HEK293 (cell line): ENCODE data around the gene HCFC1.

Experiments
- CTCF ChIA-PET: fragments of 350-600 bp; formaldehyde crosslinking; extraction: SDS; loops from one replicate; lab custom pipeline; 2021; ENCODE audit warnings: antibody characterized with exemption; lab: Yijun Ruan, JAX
- POLR2A ChIA-PET: fragments of 300-600 bp; formaldehyde crosslinking; extraction: SDS; loops from one replicate; lab custom pipeline; 2020; ENCODE audit warnings: antibody characterized with exemption, inconsistent platforms; lab: Yijun Ruan, JAX
- H3K27ac ChIP-seq: fragments of 200-500 bp; sonication (Bioruptor generic); 2 replicates; pipeline ENCODE4 v1.5.1; 2014; ENCODE audit warnings: low read depth, low read length, control low read depth, inconsistent platforms; ENCODE audit errors: extremely low read depth
- H3K36me3 ChIP-seq, 2 experiments: fragments of 200-500 bp in 1 of 2; sonication (Bioruptor generic) in 1 of 2; 1 replicate in 1 of 2; 2 replicates in 1 of 2; pipeline ENCODE4 v1.5.1; 2014 to 2017; ENCODE audit warnings: inconsistent platforms in 2 of 2, low read length in 2 of 2; ENCODE audit not compliant: control insufficient read depth in 2 of 2, insufficient read depth in 1 of 2
- H3K4me1 ChIP-seq: fragments of 200-500 bp; sonication (Bioruptor generic); 2 replicates; pipeline ENCODE4 v1.5.1; 2014; ENCODE audit warnings: mild to moderate bottlenecking, low read length, inconsistent platforms; ENCODE audit not compliant: control insufficient read depth, insufficient read depth
- H3K4me3 ChIP-seq: 2 replicates; pipeline ENCODE4 v1.5.1; 2011; ENCODE audit warnings: low read depth, mild to moderate bottlenecking, control low read depth, low read length, moderate library complexity
- H3K9me3 ChIP-seq: fragments of 200-500 bp; sonication (Bioruptor generic); 2 replicates; pipeline ENCODE4 v1.5.1; 2014; ENCODE audit warnings: low read depth, low read length, inconsistent platforms; ENCODE audit not compliant: control insufficient read depth, insufficient read depth
- GLI4 ChIP-seq: fragments of 450-650 bp; formaldehyde crosslinking; IDR thresholded peaks from 2 replicates; pipeline ENCODE4 v1.5.1; 2016; ENCODE audit warnings: missing biosample characterization, missing genetic modification characterization
- INSM2 ChIP-seq: fragments of 450-650 bp; formaldehyde crosslinking; IDR thresholded peaks from 2 replicates; pipeline ENCODE4 v1.5.1; 2016; ENCODE audit warnings: missing biosample characterization, missing genetic modification characterization
- MEIS1 ChIP-seq: sonication (generic); formaldehyde crosslinking; IDR thresholded peaks from 2 replicates; pipeline ENCODE4 v1.8.1; 2022; ENCODE audit warnings: missing genetic modification reagents, mild to moderate bottlenecking, borderline replicate concordance
- OVOL3 ChIP-seq: fragments of 450-650 bp; formaldehyde crosslinking; IDR thresholded peaks from 2 replicates; pipeline ENCODE4 v1.5.1; 2016; ENCODE audit warnings: missing biosample characterization, missing genetic modification characterization
- REPIN1 ChIP-seq: fragments of 450-650 bp; formaldehyde crosslinking; IDR thresholded peaks from 2 replicates; pipeline ENCODE4 v1.5.1; 2017; ENCODE audit warnings: missing biosample characterization, missing genetic modification characterization, low read depth
- REST ChIP-seq: fragments of 450-650 bp; formaldehyde crosslinking; IDR thresholded peaks from 2 replicates; pipeline ENCODE4 v1.5.1; 2016; ENCODE audit warnings: missing biosample characterization, missing genetic modification characterization
- SCRT2 ChIP-seq: fragments of 450-650 bp; formaldehyde crosslinking; IDR thresholded peaks from 2 replicates; pipeline ENCODE4 v1.5.1; 2016; ENCODE audit warnings: missing biosample characterization, missing genetic modification characterization
- SP7 ChIP-seq: fragments of 450-650 bp; formaldehyde crosslinking; IDR thresholded peaks from 2 replicates; pipeline ENCODE4 v1.5.1; 2016; ENCODE audit warnings: missing biosample characterization, missing genetic modification characterization
- ZBTB6 ChIP-seq: fragments of 450-650 bp; formaldehyde crosslinking; IDR thresholded peaks from 2 replicates; pipeline ENCODE4 v1.5.1; 2017; ENCODE audit warnings: missing biosample characterization, missing genetic modification characterization
- ZNF155 ChIP-seq: fragments of 450-650 bp; formaldehyde crosslinking; IDR thresholded peaks from 2 replicates; pipeline ENCODE4 v1.5.1; 2016; ENCODE audit warnings: missing biosample characterization, missing genetic modification characterization
- ZNF169 ChIP-seq: fragments of 450-650 bp; formaldehyde crosslinking; IDR thresholded peaks from 2 replicates; pipeline ENCODE4 v1.5.1; 2016; ENCODE audit warnings: missing biosample characterization, missing genetic modification characterization
- ZNF211 ChIP-seq: fragments of 450-650 bp; formaldehyde crosslinking; IDR thresholded peaks from 2 replicates; pipeline ENCODE4 v1.5.1; 2016; ENCODE audit warnings: low read depth, missing biosample characterization, missing genetic modification characterization
- ZNF24 ChIP-seq: fragments of 450-650 bp; formaldehyde crosslinking; IDR thresholded peaks from 2 replicates; pipeline ENCODE4 v1.5.1; 2016; ENCODE audit warnings: missing biosample characterization, missing genetic modification characterization
- ZNF561 ChIP-seq: fragments of 450-650 bp; IDR thresholded peaks from 2 replicates; pipeline ENCODE4 v1.5.1; 2018; ENCODE audit warnings: missing biosample characterization, missing genetic modification characterization, borderline replicate concordance
- ZNF629 ChIP-seq: fragments of 450-650 bp; formaldehyde crosslinking; IDR thresholded peaks from 2 replicates; pipeline ENCODE4 v1.5.1; 2017; ENCODE audit warnings: missing biosample characterization, missing genetic modification characterization
- ZSCAN16 ChIP-seq: fragments of 450-650 bp; formaldehyde crosslinking; IDR thresholded peaks from 2 replicates; pipeline ENCODE4 v1.5.1; 2016; ENCODE audit warnings: missing biosample characterization, missing genetic modification characterization
- TF ChIP-seq, protein P1 (sequence below): fragments of 450-650 bp; formaldehyde crosslinking; IDR thresholded peaks from 2 replicates; pipeline ENCODE4 v1.5.1; 2016; ENCODE audit warnings: missing biosample characterization, missing genetic modification characterization
- TF ChIP-seq, protein P2 (sequence below): fragments of 450-650 bp; IDR thresholded peaks from 2 replicates; pipeline ENCODE4 v1.5.1; 2018; ENCODE audit warnings: missing biosample characterization, missing genetic modification characterization
- TF ChIP-seq, protein P3 (sequence below): fragments of 450-650 bp; formaldehyde crosslinking; IDR thresholded peaks from 2 replicates; pipeline ENCODE4 v1.5.1; 2017; ENCODE audit warnings: missing biosample characterization, missing genetic modification characterization
- TF ChIP-seq, protein P4 (sequence below): sonication (generic); formaldehyde crosslinking; IDR thresholded peaks from 2 replicates; pipeline ENCODE4 v1.8.1; 2022; ENCODE audit warnings: mild to moderate bottlenecking, moderate library complexity, missing genetic modification reagents

HCFC1 gene

DNA sequence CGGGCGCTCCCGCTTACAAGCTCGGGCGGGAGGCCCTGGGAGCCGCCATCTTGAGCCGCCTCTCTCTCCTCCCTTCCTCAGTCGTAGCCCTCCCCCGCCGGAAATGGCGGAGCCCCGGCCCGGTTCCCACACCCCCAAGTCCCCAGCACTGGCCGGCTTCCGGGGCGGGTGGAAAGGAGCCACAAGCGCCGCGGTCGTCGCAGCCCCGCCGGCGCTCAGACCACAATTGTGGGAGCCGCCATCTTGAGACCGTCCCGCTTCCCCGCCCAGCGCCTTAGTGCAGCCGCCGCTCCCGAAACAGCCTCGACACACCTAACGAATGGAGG, 531 bp downstream of the HCFC1 start (continued):
- TF ChIP-seq, protein P1, sequence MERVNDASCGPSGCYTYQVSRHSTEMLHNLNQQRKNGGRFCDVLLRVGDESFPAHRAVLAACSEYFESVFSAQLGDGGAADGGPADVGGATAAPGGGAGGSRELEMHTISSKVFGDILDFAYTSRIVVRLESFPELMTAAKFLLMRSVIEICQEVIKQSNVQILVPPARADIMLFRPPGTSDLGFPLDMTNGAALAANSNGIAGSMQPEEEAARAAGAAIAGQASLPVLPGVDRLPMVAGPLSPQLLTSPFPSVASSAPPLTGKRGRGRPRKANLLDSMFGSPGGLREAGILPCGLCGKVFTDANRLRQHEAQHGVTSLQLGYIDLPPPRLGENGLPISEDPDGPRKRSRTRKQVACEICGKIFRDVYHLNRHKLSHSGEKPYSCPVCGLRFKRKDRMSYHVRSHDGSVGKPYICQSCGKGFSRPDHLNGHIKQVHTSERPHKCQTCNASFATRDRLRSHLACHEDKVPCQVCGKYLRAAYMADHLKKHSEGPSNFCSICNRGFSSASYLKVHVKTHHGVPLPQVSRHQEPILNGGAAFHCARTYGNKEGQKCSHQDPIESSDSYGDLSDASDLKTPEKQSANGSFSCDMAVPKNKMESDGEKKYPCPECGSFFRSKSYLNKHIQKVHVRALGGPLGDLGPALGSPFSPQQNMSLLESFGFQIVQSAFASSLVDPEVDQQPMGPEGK (tag by site-specific recombination), result peak; percentile 83
- TF ChIP-seq ZNF561 (tag by site-specific recombination) (0 out of 2 replicates have a peak, but pooled peaks have one; percentile 31), ZNF169 (no peak), MEIS1 (CRISPR knock-in tag) (no peak)

GRCh38 chrX:153970357-153971123, 1.1 kb downstream of the HCFC1 start:
- Histone ChIP-seq H3K36me3 (peaks cover 0 to 27% of the 10 kb centered on the region in 2 experiments; a peak in 1 of 3 replicates), H3K4me1 (peaks cover 10% of the 10 kb centered on the region), H3K4me3 (peak overlapping the region; percentile 95), H3K27ac (peak overlapping the region; percentile 99), H3K9me3 (no peaks in the 10 kb centered on the region)
- ChIA-PET POLR2A (interaction anchor here (0.6 to 4.6 kb wide), 19 partner anchors 9 to 401 kb away, joined by 3 to 67 read pairs (median 5); partner anchors contain the start of genes MECP2 and NAA10), CTCF (interaction anchor here (0.5 to 7.0 kb wide), 7 partner anchors 20 to 47 kb away, joined by 3 to 65 read pairs (median 4); no protein-coding TSS in a partner anchor)
- TF ChIP-seq OVOL3 (tag by site-specific recombination), result no peak; the same call in 1 of the 2 replicates
- no peak for TF ChIP-seq REPIN1
- TF ChIP-seq ZNF155 (tag by site-specific recombination), result no peak
- peak; percentile 47; the same call in 1 of the 2 replicates for TF ChIP-seq ZBTB6 (tag by site-specific recombination)
- TF ChIP-seq REST (tag by site-specific recombination), result no peak
- TF ChIP-seq, protein P1 (tag by site-specific recombination), result peak; percentile 79
- peak; percentile 44 for TF ChIP-seq ZNF629 (tag by site-specific recombination)
- TF ChIP-seq, protein P2, sequence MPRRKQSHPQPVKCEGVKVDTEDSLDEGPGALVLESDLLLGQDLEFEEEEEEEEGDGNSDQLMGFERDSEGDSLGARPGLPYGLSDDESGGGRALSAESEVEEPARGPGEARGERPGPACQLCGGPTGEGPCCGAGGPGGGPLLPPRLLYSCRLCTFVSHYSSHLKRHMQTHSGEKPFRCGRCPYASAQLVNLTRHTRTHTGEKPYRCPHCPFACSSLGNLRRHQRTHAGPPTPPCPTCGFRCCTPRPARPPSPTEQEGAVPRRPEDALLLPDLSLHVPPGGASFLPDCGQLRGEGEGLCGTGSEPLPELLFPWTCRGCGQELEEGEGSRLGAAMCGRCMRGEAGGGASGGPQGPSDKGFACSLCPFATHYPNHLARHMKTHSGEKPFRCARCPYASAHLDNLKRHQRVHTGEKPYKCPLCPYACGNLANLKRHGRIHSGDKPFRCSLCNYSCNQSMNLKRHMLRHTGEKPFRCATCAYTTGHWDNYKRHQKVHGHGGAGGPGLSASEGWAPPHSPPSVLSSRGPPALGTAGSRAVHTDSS (tag by site-specific recombination), result no peak
- no peak for TF ChIP-seq GLI4 (tag by site-specific recombination)
- TF ChIP-seq, protein P3, sequence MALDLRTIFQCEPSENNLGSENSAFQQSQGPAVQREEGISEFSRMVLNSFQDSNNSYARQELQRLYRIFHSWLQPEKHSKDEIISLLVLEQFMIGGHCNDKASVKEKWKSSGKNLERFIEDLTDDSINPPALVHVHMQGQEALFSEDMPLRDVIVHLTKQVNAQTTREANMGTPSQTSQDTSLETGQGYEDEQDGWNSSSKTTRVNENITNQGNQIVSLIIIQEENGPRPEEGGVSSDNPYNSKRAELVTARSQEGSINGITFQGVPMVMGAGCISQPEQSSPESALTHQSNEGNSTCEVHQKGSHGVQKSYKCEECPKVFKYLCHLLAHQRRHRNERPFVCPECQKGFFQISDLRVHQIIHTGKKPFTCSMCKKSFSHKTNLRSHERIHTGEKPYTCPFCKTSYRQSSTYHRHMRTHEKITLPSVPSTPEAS (tag by site-specific recombination), result no peak
- no peak for TF ChIP-seq INSM2 (tag by site-specific recombination)
- no peak for TF ChIP-seq SCRT2 (tag by site-specific recombination)
- no peak for TF ChIP-seq ZNF24 (tag by site-specific recombination)
- TF ChIP-seq ZSCAN16 (tag by site-specific recombination), result no peak
- peak; percentile 43; the same call in 1 of the 2 replicates for TF ChIP-seq SP7 (tag by site-specific recombination)
- no peak for TF ChIP-seq ZNF211 (tag by site-specific recombination)
- TF ChIP-seq, protein P4, sequence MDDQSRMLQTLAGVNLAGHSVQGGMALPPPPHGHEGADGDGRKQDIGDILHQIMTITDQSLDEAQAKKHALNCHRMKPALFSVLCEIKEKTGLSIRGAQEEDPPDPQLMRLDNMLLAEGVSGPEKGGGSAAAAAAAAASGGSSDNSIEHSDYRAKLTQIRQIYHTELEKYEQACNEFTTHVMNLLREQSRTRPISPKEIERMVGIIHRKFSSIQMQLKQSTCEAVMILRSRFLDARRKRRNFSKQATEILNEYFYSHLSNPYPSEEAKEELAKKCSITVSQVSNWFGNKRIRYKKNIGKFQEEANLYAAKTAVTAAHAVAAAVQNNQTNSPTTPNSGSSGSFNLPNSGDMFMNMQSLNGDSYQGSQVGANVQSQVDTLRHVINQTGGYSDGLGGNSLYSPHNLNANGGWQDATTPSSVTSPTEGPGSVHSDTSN (CRISPR knock-in tag), result peak; percentile 22; the same call in 1 of the 2 replicates
